Measurements from ENCODE around the gene SLC41A3. TPM values are rescaled to one million over a fixed set of nuclear protein-coding genes. Genes with fewer than 3 reads are reported as not detected.
A peak's percentile ranks its signal among the peaks of the same experiment; 100 is the strongest.

Gene SLC41A3
- total RNA-seq, 2 donors from 2014 or later: 46.8 to 50.4 TPM

GRCh38 chr3:126084768-126085180 is 850 bp upstream of the SLC41A3 start:
- Histone ChIP-seq H3K9ac (ENCODE audit: extremely low read depth, low read length, poor library complexity, severe bottlenecking) (no peak overlapping the region), H3K9me3 (ENCODE audit: control insufficient read depth, low read length) (peaks cover 55% of the 10 kb centered on the region), H3K27me3 (ENCODE audit: control insufficient read depth, insufficient read depth, low read length, poor library complexity, severe bottlenecking) (no peaks in the 10 kb centered on the region), H3K36me3 (ENCODE audit: control insufficient read depth, insufficient read depth, low read length) (no peaks in the 10 kb centered on the region), H3K27ac (ENCODE audit: low read depth, low read length) (no peak overlapping the region), H3K4me3 (ENCODE audit: low read length) (peak overlapping the region; percentile 88), H3K4me1 (ENCODE audit: control insufficient read depth, insufficient read depth, low read length) (no peaks in the 10 kb centered on the region)
- H3K4me3 Mint-ChIP-seq: peak overlapping the region; percentile 71
- H3K9me3 Mint-ChIP-seq: peaks cover 53% of the 10 kb centered on the region
- peaks cover 11% of the 10 kb centered on the region for H3K36me3 Mint-ChIP-seq (ENCODE audit: low read depth)
- TF ChIP-seq, protein P1, sequence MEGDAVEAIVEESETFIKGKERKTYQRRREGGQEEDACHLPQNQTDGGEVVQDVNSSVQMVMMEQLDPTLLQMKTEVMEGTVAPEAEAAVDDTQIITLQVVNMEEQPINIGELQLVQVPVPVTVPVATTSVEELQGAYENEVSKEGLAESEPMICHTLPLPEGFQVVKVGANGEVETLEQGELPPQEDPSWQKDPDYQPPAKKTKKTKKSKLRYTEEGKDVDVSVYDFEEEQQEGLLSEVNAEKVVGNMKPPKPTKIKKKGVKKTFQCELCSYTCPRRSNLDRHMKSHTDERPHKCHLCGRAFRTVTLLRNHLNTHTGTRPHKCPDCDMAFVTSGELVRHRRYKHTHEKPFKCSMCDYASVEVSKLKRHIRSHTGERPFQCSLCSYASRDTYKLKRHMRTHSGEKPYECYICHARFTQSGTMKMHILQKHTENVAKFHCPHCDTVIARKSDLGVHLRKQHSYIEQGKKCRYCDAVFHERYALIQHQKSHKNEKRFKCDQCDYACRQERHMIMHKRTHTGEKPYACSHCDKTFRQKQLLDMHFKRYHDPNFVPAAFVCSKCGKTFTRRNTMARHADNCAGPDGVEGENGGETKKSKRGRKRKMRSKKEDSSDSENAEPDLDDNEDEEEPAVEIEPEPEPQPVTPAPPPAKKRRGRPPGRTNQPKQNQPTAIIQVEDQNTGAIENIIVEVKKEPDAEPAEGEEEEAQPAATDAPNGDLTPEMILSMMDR (conservative IDR thresholded peaks at IDR 0.05): no peak
- no peak for DNase-seq
- H3K4me1 Mint-ChIP-seq: peaks cover 1% of the 10 kb centered on the region
- H3K27me3 Mint-ChIP-seq (ENCODE audit: insufficient read depth): no peaks in the 10 kb centered on the region
- WGBS, 2 experiments (ENCODE audit: insufficient coverage in 1 of 2, insufficient read length in 1 of 2): 94 to 100% methylated on average over 2 to 5 of the region's 5 CpGs
- no peak overlapping the region for H3K27ac Mint-ChIP-seq

DNA sequence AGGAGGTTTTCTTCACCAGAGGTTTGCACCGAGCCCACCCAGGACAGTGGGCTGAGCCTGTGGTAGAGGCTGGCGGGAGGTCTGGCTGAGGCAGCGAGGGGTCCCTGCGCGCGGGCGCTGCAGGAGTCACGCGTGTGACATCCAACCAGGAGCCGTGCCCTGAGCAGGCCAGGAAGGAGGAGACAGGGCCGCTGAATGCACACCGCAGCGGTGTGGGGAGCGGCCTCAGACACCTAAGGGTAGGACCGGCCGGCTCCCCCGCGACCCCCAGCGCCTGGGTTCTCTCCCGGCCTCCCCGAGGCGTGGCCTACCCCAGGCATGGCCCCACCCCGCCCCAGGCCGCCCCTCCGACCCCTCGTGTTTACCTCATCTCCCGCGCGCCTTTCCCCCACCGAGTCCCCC is 412 bp downstream of the SLC41A3 start:
- 2 to 8% methylated on average over 5 to 30 of the region's 30 CpGs for WGBS, 2 experiments (ENCODE audit: insufficient coverage in 1 of 2, insufficient read length in 1 of 2)
- peaks cover 47% of the 10 kb centered on the region for H3K9me3 ChIP-seq (ENCODE audit: control insufficient read depth, low read length)

DNA sequence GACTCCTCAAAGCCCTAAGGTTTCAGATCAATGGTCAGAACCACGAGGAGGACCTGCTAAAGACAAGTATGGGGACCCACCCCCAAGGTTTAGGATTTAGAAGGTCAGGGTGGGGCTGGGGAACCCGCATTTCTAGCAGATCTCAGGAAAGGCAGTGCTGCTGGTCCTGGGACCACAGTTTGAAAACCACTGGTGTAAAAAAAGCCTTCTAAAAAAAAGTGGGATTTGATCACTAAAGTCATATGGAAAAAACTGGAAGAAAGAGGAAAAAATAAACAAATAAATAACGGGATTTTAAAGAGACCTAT is 832 bp downstream of the SLC41A3 start:
- no peaks in the 10 kb centered on the region for H3K27me3 ChIP-seq (ENCODE audit: control insufficient read depth, insufficient read depth, low read length, poor library complexity, severe bottlenecking)
- TF ChIP-seq, protein P1 (conservative IDR thresholded peaks at IDR 0.05): no peak
- Mint-ChIP-seq H3K9me3 (peaks cover 38% of the 10 kb centered on the region), H3K27ac (no peak overlapping the region), H3K27me3 (ENCODE audit: insufficient read depth) (no peaks in the 10 kb centered on the region), H3K4me3 (peak overlapping the region; percentile 71), H3K4me1 (peaks cover 1% of the 10 kb centered on the region), H3K36me3 (ENCODE audit: low read depth) (peaks cover 11% of the 10 kb centered on the region)
- no peak for DNase-seq
- WGBS, 2 experiments (ENCODE audit: insufficient coverage in 1 of 2, insufficient read length in 1 of 2): 47 to 50% methylated on average over 2 to 3 of the region's 3 CpGs
- H3K36me3 ChIP-seq (ENCODE audit: control insufficient read depth, insufficient read depth, low read length): no peaks in the 10 kb centered on the region
- no peak overlapping the region for H3K27ac ChIP-seq (ENCODE audit: low read depth, low read length)
- peaks cover 43% of the 10 kb centered on the region for H3K9me3 ChIP-seq (ENCODE audit: control insufficient read depth, low read length)
- peak overlapping the region; percentile 88 for H3K4me3 ChIP-seq (ENCODE audit: low read length)
- H3K4me1 ChIP-seq (ENCODE audit: control insufficient read depth, insufficient read depth, low read length): no peaks in the 10 kb centered on the region
- H3K9ac ChIP-seq (ENCODE audit: extremely low read depth, low read length, poor library complexity, severe bottlenecking): peak overlapping the region; percentile 62

More for the DNA sequence above, 412 bp downstream of the SLC41A3 start:
- DNase-seq: peak; percentile 81
- Histone ChIP-seq H3K27ac (ENCODE audit: low read depth, low read length) (no peak overlapping the region), H3K4me1 (ENCODE audit: control insufficient read depth, insufficient read depth, low read length) (no peaks in the 10 kb centered on the region), H3K36me3 (ENCODE audit: control insufficient read depth, insufficient read depth, low read length) (no peaks in the 10 kb centered on the region), H3K27me3 (ENCODE audit: control insufficient read depth, insufficient read depth, low read length, poor library complexity, severe bottlenecking) (no peaks in the 10 kb centered on the region), H3K4me3 (ENCODE audit: low read length) (peak overlapping the region; percentile 88), H3K9ac (ENCODE audit: extremely low read depth, low read length, poor library complexity, severe bottlenecking) (peak overlapping the region; percentile 62)
- peaks cover 11% of the 10 kb centered on the region for H3K36me3 Mint-ChIP-seq (ENCODE audit: low read depth)
- TF ChIP-seq, protein P1 (conservative IDR thresholded peaks at IDR 0.05): no peak
- peaks cover 42% of the 10 kb centered on the region for H3K9me3 Mint-ChIP-seq
- H3K27ac Mint-ChIP-seq: no peak overlapping the region
- no peaks in the 10 kb centered on the region for H3K27me3 Mint-ChIP-seq (ENCODE audit: insufficient read depth)
- peaks cover 1% of the 10 kb centered on the region for H3K4me1 Mint-ChIP-seq
- H3K4me3 Mint-ChIP-seq: peak overlapping the region; percentile 71
